ENCODE measurements around the gene SAC3D1.

SAC3D1 gene

GRCh38 chr11:65059959-65060824 lies 19.2 kb downstream of the SAC3D1 start:
- no peak for DNase-seq (ENCODE audit: low read depth)

- DNase-seq (ENCODE audit: low read depth): no peak
These were observed 20.0 kb downstream of the SAC3D1 start for GRCh38 chr11:65060913-65061408.

- DNase-seq (ENCODE audit: low read depth): no peak
These were observed 22.5 kb downstream of the SAC3D1 start for GRCh38 chr11:65063532-65063931.

GRCh38 chr11:65064847-65065240 lies 23.8 kb downstream of the SAC3D1 start:
- no peak for DNase-seq (ENCODE audit: low read depth)

GRCh38 chr11:65065851-65066250 lies 24.8 kb downstream of the SAC3D1 start:
- DNase-seq (ENCODE audit: low read depth): no peak

GRCh38 chr11:65066315-65066714 lies 25.3 kb downstream of the SAC3D1 start:
- no peak for DNase-seq (ENCODE audit: low read depth)

GRCh38 chr11:65066805-65067291 lies 25.8 kb downstream of the SAC3D1 start:
- no peak for DNase-seq (ENCODE audit: low read depth)

- no peak for DNase-seq (ENCODE audit: low read depth)
These were observed 26.4 kb downstream of the SAC3D1 start for GRCh38 chr11:65067446-65067845.

GRCh38 chr11:65069217-65069616 lies 28.2 kb downstream of the SAC3D1 start:
- no peak for DNase-seq (ENCODE audit: low read depth)

GRCh38 chr11:65071907-65072630 lies 31.1 kb downstream of the SAC3D1 start:
- no peak for DNase-seq (ENCODE audit: low read depth)

- DNase-seq (ENCODE audit: low read depth): no peak
These were observed 31.6 kb downstream of the SAC3D1 start for GRCh38 chr11:65072631-65072966.

- DNase-seq (ENCODE audit: low read depth): no peak
These were observed 36.4 kb downstream of the SAC3D1 start for GRCh38 chr11:65077451-65077850.

- DNase-seq (ENCODE audit: low read depth): peak; percentile 46
These were observed 37.1 kb downstream of the SAC3D1 start for GRCh38 chr11:65078151-65078550.

- DNase-seq (ENCODE audit: low read depth): no peak
These were observed 37.9 kb downstream of the SAC3D1 start for GRCh38 chr11:65078786-65079342.

GRCh38 chr11:65083134-65083833 lies 42.3 kb downstream of the SAC3D1 start:
- no peak for DNase-seq (ENCODE audit: low read depth)

GRCh38 chr11:65083834-65084597 lies 43.0 kb downstream of the SAC3D1 start, which contains the start of the genes CDCA5 and ZFPL1:
CDCA5 (minus strand) TSS chr11:65084040; CDS start chr11:65083978, 62 bp downstream.
ZFPL1 (plus strand) TSS chr11:65084222; CDS start chr11:65084699, 477 bp downstream.
- peak; percentile 96 for DNase-seq (ENCODE audit: low read depth)

- DNase-seq (ENCODE audit: low read depth): no peak
These were observed 43.8 kb downstream of the SAC3D1 start for GRCh38 chr11:65084598-65085375.

GRCh38 chr11:65085446-65085845 lies 44.4 kb downstream of the SAC3D1 start:
- DNase-seq (ENCODE audit: low read depth): no peak

- DNase-seq (ENCODE audit: low read depth): no peak
These were observed 45.8 kb downstream of the SAC3D1 start for GRCh38 chr11:65086809-65087208.

GRCh38 chr11:65087216-65087615 lies 46.2 kb downstream of the SAC3D1 start:
- no peak for DNase-seq (ENCODE audit: low read depth)
